Suprapubic skin (tissue), 4 donors: ENCODE measurements around the gene IRF4. TPM values are rescaled to one million over a fixed set of nuclear protein-coding genes. Genes with fewer than 3 reads are reported as not detected.
A peak's percentile ranks its signal among the peaks of the same experiment; 100 is the strongest.
"Not testable (repeated sequence)": the region's sequence is repeated elsewhere in the genome, so short reads cannot be mapped to it uniquely, and the experiment has no call there.

Source experiments
- DNase-seq, 2 donors: peaks; one replicate each; pipeline ENCODE4 v3.0.0-alpha.2; 2019; ENCODE audit warnings: low spot score in 2 of 2
- H3K27ac ChIP-seq: fragments of 200-600 bp; sonication (generic); one replicate; pipeline ENCODE4 v1.5.1; 2019
- H3K27me3 ChIP-seq: fragments of 200-600 bp; sonication (generic); one replicate; pipeline ENCODE4 v1.5.1; 2019
- H3K36me3 ChIP-seq: fragments of 200-600 bp; sonication (generic); one replicate; pipeline ENCODE4 v1.5.1; 2019
- H3K4me1 ChIP-seq: fragments of 200-600 bp; sonication (generic); one replicate; pipeline ENCODE4 v1.5.1; 2019
- H3K4me3 ChIP-seq: fragments of 200-600 bp; sonication (generic); one replicate; pipeline ENCODE4 v1.5.1; 2019; ENCODE audit warnings: mild to moderate bottlenecking
- H3K9me3 ChIP-seq: fragments of 200-600 bp; sonication (generic); one replicate; pipeline ENCODE4 v1.5.1; 2019
- CTCF ChIP-seq, 2 donors: fragments of 200-600 bp in 1 of 2; fragments of 450-650 bp in 1 of 2; sonication (generic) in 1 of 2; IDR thresholded peaks; one replicate each; pipeline ENCODE4 v1.5.1; 2016 to 2019; ENCODE audit warnings: antibody characterized with exemption in 2 of 2, mild to moderate bottlenecking in 1 of 2, moderate library complexity in 1 of 2
- EP300 ChIP-seq: sonication (generic); formaldehyde crosslinking; IDR thresholded peaks from one replicate; pipeline ENCODE4 v1.6.1; 2017; ENCODE audit warnings: antibody characterized with exemption
- POLR2A ChIP-seq, 2 donors: fragments of 450-650 bp; IDR thresholded peaks; one replicate each; pipeline ENCODE4 v1.6.1; 2017; ENCODE audit warnings: antibody characterized with exemption in 2 of 2, mild to moderate bottlenecking in 2 of 2, moderate library complexity in 2 of 2
- POLR2AphosphoS5 ChIP-seq, 3 donors: sonication (generic); formaldehyde crosslinking; IDR thresholded peaks; one replicate each; pipeline ENCODE4 v1.6.1; 2017; ENCODE audit warnings: antibody characterized with exemption in 3 of 3
- WGBS: methylation state at CpG from one replicate; pipeline ENCODE4 v1.1.5; 2018; 5-methylcytosine and 5-hydroxymethylcytosine counted together
- total RNA-seq, 4 donors: library from RNA; depleted of rRNA; stranded (reverse); fragments of >200 nt; gene quantifications; one replicate each; pipeline ENCODE4 v1.1.0, GENCODE V29; 2016

Gene IRF4
- total RNA-seq, 4 donors from 2014 or later = 17.3 to 22.8 (median 20.4) TPM

DNA sequence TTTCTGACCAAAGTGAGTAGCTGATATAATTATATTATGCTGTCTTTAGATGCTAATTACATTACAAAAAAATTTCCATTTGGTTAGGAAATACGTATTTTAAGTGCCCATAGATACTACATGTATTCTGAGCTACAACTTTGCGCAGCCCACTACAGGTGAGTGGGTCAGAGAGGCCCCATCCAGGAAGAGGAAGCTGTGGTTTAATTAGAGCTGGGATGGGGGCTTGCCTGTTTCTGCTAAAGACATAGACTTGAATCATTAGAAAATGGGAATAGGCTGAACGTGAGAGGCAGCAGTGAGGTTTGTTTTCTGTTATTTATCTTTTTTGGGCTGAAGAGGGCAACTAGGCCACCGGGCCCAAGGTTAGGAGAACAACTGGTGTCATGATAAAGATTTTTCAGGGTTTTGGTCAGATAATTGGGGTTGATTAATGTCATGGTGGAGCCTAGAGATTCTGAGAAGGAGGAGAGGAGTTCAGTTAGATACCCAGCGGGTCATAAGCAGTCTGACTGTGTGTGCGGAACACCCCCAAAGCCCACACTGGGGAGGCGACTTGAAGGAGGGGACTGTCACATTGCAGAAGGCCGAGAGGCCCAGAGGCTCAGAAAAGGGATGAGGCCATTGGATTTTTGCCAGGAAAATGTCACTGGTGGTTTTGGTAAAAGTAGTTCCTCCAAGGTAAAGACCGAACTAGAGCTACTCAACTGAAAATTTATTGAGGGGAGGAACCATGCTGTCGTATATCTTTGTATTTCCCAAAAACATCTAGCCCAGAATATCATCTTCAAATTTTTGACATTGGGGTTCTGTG, 14.5 kb upstream of the IRF4 start:
- Histone ChIP-seq H3K27me3 (peaks cover 54% of the 10 kb centered on the region), H3K27ac (no peak overlapping the region), H3K9me3 (no peaks in the 10 kb centered on the region), H3K4me1 (no peaks in the 10 kb centered on the region), H3K4me3 (no peak overlapping the region), H3K36me3 (no peaks in the 10 kb centered on the region)
- DNase-seq = peak in 1 of 2 donors; percentile 49
- WGBS = 80% methylated on average over 10 of the region's 10 CpGs
- TF ChIP-seq EP300 (no peak), POLR2A (IDR thresholded peaks at IDR 0.05) (no peak)

- peaks cover 54% of the 10 kb centered on the region for H3K27me3 ChIP-seq
- H3K4me1 ChIP-seq, H3K9me3 ChIP-seq, H3K27ac ChIP-seq, H3K4me3 ChIP-seq, H3K36me3 ChIP-seq: not testable (repeated sequence)
- peak in 1 of 2 donors; percentile 42 for DNase-seq
- 90% methylated on average over 13 of the region's 13 CpGs for WGBS
Observed at GRCh38 chr6:377641-378020, 13.9 kb upstream of the IRF4 start.

DNA sequence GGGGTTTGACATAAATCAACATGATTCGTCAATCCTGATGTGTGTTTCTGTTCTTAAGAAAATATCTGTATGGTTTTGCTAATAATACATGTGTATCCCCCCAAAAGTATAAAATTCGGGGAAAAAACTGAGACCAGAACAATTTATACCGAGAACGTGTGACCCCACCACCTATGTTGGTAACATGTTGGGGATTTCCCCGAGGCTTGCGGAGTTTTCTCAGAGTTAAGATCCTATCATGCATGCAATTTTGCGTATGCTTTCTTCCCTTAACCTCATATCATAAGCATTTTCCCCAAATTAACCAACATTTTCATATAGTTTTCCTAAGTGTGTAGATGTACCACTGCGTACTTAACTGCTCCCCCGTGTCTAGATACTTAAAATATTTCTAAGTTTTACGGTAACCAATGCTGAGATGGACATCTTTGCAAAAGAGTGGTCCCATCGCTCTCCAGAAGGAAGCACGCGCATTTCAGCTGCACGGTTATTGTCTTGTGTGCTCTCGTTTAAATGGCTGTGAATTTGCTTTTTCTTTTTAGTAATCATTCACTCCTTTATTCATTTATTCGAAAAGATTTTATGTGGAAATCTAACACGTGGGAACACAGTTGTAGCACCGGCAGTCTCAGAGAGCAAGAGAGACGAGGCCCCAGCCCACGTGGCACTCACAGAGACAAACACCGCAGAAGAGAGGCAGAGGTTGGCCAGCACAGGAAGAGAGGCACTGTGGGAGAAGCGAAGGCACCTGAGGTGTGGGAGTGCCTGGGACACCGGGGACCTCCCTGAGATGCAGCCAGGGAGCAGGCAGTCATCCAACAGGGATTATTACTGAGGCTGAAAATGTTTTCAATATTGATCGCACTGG, 13.2 kb upstream of the IRF4 start:
- Histone ChIP-seq H3K27me3 (peaks cover 51% of the 10 kb centered on the region), H3K36me3 (no peaks in the 10 kb centered on the region), H3K4me3 (no peak overlapping the region), H3K9me3 (no peaks in the 10 kb centered on the region), H3K27ac (no peak overlapping the region), H3K4me1 (no peaks in the 10 kb centered on the region)
- peak in 1 of 2 donors; percentile 58 for DNase-seq
- TF ChIP-seq CTCF (IDR thresholded peaks at IDR 0.05) = no peak
- TF ChIP-seq POLR2A (IDR thresholded peaks at IDR 0.05) = no peak
- no peak for TF ChIP-seq POLR2AphosphoS5 (IDR thresholded peaks at IDR 0.05)
- no peak for TF ChIP-seq EP300
- 86% methylated on average over 24 of the region's 24 CpGs for WGBS

- H3K27ac ChIP-seq = no peak overlapping the region
- WGBS = 72% methylated on average over 11 of the region's 11 CpGs
- H3K4me3 ChIP-seq = no peak overlapping the region
- H3K36me3 ChIP-seq = no peaks in the 10 kb centered on the region
- no peaks in the 10 kb centered on the region for H3K4me1 ChIP-seq
- TF ChIP-seq EP300 = no peak
- TF ChIP-seq CTCF (IDR thresholded peaks at IDR 0.05) = no peak
- no peak for TF ChIP-seq POLR2AphosphoS5 (IDR thresholded peaks at IDR 0.05)
- TF ChIP-seq POLR2A (IDR thresholded peaks at IDR 0.05) = no peak
- H3K27me3 ChIP-seq = peaks cover 51% of the 10 kb centered on the region
- H3K9me3 ChIP-seq = no peaks in the 10 kb centered on the region
- DNase-seq = no peak
Observed at GRCh38 chr6:378958-379409, 12.6 kb upstream of the IRF4 start.

DNA sequence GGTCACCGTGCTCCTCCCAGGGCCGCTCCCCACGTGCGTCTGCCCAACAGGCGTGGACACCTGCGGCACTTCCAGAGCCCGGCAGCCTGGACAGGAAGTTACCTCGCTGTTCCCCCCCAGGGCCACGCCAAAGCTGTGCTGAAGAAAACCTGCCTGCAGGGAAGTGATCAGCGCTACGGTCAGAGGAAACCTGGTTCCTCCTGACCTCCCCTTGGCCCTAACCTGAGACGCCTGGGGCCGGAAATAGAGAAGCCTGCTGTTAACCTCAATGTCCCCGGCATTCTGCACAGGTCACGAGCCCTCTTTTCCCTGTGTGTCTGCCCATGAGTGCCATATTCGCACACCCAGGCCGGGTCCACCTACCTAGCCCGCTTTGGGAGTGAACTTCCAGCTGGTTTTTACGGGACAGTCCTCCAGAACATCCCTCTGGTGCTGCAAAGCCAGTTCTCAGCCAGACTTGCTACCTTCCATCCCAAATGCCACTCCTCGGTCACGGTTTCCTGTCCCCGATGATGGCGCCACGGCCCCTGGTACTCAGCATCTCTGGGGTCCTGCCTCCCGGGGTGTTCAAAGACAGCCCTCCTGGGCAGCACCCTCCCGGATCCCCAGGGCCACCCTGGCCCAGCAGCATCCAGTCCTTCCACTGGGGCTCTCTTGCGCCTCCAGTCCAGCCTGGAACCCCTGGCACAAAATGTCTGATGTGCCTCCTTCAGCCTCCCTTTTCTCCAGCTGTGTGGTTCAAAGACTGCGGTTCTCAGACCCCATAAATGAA, 12.0 kb upstream of the IRF4 start:
- H3K36me3 ChIP-seq = no peaks in the 10 kb centered on the region
- 78% methylated on average over 28 of the region's 28 CpGs for WGBS
- H3K27ac ChIP-seq = no peak overlapping the region
- H3K9me3 ChIP-seq = no peaks in the 10 kb centered on the region
- DNase-seq = peak in 1 of 2 donors; percentile 67
- H3K27me3 ChIP-seq = peaks cover 53% of the 10 kb centered on the region
- H3K4me3 ChIP-seq = no peak overlapping the region
- TF ChIP-seq POLR2A (IDR thresholded peaks at IDR 0.05) = no peak
- TF ChIP-seq CTCF (IDR thresholded peaks at IDR 0.05) = no peak
- no peak for TF ChIP-seq POLR2AphosphoS5 (IDR thresholded peaks at IDR 0.05)
- no peak for TF ChIP-seq EP300
- no peaks in the 10 kb centered on the region for H3K4me1 ChIP-seq
